Measurements from ENCODE around the gene ACVRL1. TPM values are rescaled to one million over a fixed set of nuclear protein-coding genes. Genes with fewer than 3 reads are reported as not detected.
A peak's percentile ranks its signal among the peaks of the same experiment; 100 is the strongest.

ACVRL1 gene
- total RNA-seq, 4 donors from 2014 or later = 31.2 to 43.4 (median 39.0) TPM

DNA sequence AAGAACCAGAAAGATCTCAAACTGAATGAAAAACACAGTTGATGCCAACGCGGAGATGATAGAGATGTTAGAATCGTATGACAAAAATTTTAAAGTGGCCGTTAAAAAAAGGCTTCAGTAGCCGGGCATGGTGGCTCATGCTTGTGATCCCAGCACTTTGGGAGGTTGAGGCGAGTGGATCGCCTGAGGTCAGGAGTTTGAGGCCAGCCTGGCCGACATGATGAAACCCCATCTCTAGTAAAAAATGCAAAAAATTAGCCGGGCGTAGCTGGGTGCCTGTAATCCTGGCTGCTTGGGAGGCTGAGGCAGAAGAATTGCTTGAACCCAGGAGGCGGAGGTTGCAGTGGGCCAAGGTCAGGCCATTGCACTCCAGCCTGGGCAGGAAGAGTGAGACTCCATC lies 5.4 kb upstream of the ACVRL1 start:
- DNase-seq (ENCODE audit: low spot score in 2 of 2) = peak in 1 of 2 donors; percentile 11
- 94% methylated on average over 11 of the region's 11 CpGs for WGBS
- no peaks in the 10 kb centered on the region for H3K36me3 ChIP-seq
- H3K27me3 ChIP-seq = peaks cover 1% of the 10 kb centered on the region
- no peaks in the 10 kb centered on the region for H3K9me3 ChIP-seq
- H3K4me1 ChIP-seq = peaks cover 38% of the 10 kb centered on the region
- no peak overlapping the region for H3K4me3 ChIP-seq
- TF ChIP-seq, protein P1, sequence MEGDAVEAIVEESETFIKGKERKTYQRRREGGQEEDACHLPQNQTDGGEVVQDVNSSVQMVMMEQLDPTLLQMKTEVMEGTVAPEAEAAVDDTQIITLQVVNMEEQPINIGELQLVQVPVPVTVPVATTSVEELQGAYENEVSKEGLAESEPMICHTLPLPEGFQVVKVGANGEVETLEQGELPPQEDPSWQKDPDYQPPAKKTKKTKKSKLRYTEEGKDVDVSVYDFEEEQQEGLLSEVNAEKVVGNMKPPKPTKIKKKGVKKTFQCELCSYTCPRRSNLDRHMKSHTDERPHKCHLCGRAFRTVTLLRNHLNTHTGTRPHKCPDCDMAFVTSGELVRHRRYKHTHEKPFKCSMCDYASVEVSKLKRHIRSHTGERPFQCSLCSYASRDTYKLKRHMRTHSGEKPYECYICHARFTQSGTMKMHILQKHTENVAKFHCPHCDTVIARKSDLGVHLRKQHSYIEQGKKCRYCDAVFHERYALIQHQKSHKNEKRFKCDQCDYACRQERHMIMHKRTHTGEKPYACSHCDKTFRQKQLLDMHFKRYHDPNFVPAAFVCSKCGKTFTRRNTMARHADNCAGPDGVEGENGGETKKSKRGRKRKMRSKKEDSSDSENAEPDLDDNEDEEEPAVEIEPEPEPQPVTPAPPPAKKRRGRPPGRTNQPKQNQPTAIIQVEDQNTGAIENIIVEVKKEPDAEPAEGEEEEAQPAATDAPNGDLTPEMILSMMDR (IDR thresholded peaks at IDR 0.05) = no peak
- no peak for TF ChIP-seq POLR2AphosphoS5 (IDR thresholded peaks at IDR 0.05)
- no peak for TF ChIP-seq EP300 (IDR thresholded peaks at IDR 0.05)
- TF ChIP-seq POLR2A (IDR thresholded peaks at IDR 0.05) = no peak
- H3K27ac ChIP-seq = no peak overlapping the region

DNA sequence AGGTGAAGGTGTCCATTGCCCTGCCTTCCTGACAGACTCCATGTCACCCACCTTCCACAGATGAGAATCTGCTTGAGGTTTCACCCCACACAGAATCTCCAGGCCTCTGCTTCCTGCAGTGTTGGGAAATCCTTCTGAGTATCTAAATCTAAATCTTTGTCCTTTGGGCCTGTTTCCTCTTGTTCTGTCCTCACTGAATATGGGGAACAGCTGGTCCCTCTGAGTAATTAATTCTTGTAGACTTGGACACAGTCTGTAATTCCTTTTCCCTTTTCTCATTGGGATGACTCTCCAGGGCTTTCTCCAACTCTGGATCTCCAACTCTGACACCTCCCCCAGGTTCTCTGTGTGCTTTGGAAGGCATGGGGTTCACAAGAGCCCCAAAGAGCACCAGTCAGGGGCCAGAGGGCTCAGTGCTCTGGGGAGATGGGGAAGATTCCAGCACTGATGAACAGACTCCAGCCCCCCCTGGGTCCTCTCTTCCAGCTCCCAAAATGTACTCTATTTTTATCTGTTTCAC lies 2.3 kb upstream of the ACVRL1 start:
- no peaks in the 10 kb centered on the region for H3K9me3 ChIP-seq
- H3K27ac ChIP-seq = peak overlapping the region; percentile 92
- peak overlapping the region; percentile 27 for H3K4me3 ChIP-seq
- H3K4me1 ChIP-seq = peaks cover 51% of the 10 kb centered on the region
- DNase-seq (ENCODE audit: low spot score in 2 of 2) = peak in 1 of 2 donors; percentile 56
- H3K36me3 ChIP-seq = no peaks in the 10 kb centered on the region
- TF ChIP-seq POLR2AphosphoS5 (IDR thresholded peaks at IDR 0.05) = no peak
- TF ChIP-seq POLR2A (IDR thresholded peaks at IDR 0.05) = no peak
- TF ChIP-seq EP300 (IDR thresholded peaks at IDR 0.05) = no peak
- TF ChIP-seq, protein P1 (IDR thresholded peaks at IDR 0.05) = no peak
- H3K27me3 ChIP-seq = peaks cover 11% of the 10 kb centered on the region

DNA sequence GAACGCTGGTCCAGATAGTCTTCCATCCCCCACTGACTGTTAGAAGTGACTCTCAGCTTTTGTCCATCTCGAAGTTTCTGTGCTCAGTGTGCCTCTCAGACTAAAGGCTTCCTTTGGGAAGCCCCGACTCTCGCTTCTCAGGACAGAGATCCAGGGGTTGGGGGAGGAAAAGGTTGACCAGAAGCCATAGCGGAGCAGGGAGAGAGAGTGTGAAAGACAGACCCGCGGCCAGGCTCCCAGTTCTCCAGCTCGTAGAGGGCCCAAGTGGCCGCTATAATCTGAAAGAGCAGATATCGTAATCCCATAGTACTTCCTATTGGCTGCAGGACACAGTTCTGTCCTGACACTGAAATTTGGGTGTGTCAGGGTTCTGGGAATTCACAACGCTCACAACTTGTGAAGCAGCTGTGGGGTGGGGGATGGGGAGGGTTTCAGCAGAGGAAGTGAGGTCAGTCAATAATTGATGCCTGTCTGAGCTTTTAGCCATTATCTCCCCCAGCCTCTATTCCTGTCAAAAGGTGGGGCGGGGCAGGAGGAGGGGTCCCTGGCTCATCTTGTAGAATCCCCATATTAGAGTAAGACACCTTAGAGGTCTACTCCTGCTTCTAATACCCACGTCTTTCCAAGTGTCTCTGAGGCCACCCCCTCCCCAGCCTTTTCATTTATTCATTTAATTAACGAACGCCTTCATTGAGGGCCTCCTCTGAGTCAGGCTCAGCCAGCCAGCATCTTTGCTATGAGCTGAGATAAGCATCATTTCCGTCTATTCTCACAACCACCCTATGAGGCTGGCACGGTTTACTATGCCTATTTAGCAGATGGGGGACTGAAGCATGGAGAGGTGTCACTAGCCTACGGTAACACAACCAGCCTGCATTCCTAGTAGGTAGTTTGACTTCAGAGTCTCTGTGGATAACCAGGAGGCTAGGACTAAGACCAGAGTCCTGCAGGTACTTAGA lies 1.6 kb upstream of the ACVRL1 start:
- peak; percentile 94 to 97 for DNase-seq (ENCODE audit: low spot score in 2 of 2)
- Histone ChIP-seq H3K9me3 (no peaks in the 10 kb centered on the region), H3K4me3 (peak overlapping the region; percentile 58), H3K36me3 (no peaks in the 10 kb centered on the region), H3K4me1 (peaks cover 58% of the 10 kb centered on the region), H3K27ac (peak overlapping the region; percentile 92), H3K27me3 (peaks cover 11% of the 10 kb centered on the region)
- TF ChIP-seq EP300 (IDR thresholded peaks at IDR 0.05) (no peak), POLR2AphosphoS5 (IDR thresholded peaks at IDR 0.05) (peak in 2 of 3 donors; percentile 34 to 42), POLR2A (IDR thresholded peaks at IDR 0.05) (peak in 1 of 2 donors; percentile 74)
- TF ChIP-seq, protein P1 (IDR thresholded peaks at IDR 0.05) = no peak
- WGBS = 36% methylated on average over 17 of the region's 18 CpGs

DNA sequence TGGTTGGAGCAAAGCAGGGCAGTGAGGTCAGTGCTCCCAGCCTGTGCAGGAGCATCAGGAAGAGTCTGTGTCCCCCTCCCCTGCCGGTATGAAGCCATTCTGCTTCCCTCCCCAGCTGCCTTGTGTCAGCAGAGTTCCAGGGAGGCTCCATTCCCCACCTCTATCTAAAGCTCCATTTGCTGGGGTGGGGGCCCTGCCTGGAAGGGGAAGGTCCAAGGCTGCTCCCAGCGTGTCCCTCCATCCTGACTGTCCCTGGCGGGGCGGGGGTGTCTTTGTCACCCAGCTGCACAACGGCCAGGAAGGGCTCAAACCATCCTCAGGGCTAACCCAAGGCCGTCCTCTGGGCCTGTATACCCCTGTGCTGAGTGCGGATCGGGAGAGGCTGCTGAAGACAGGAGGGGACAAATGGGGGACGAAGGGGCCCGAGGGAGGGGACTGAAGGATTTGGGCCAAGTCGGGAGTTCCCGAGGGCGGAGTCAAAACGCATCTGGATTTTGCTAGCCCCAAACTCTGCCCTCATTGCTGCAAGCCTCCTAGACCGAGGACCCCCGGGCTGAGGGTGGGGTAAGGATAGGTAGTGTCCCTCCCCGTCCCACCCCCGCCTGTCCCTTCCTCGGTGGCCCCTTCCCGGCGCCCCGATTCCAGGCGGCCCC lies 748 bp upstream of the ACVRL1 start:
- TF ChIP-seq, protein P1 (IDR thresholded peaks at IDR 0.05) = no peak
- no peak for TF ChIP-seq POLR2AphosphoS5 (IDR thresholded peaks at IDR 0.05)
- TF ChIP-seq EP300 (IDR thresholded peaks at IDR 0.05) = no peak
- TF ChIP-seq POLR2A (IDR thresholded peaks at IDR 0.05) = peak in 1 of 2 donors; percentile 13
- 29% methylated on average over 12 of the region's 23 CpGs for WGBS
- H3K27ac ChIP-seq = peak overlapping the region; percentile 92
- H3K4me1 ChIP-seq = peaks cover 66% of the 10 kb centered on the region
- no peaks in the 10 kb centered on the region for H3K9me3 ChIP-seq
- H3K27me3 ChIP-seq = peaks cover 11% of the 10 kb centered on the region
- peak overlapping the region; percentile 58 for H3K4me3 ChIP-seq
- no peaks in the 10 kb centered on the region for H3K36me3 ChIP-seq
- peak in 1 of 2 donors; percentile 82 for DNase-seq (ENCODE audit: low spot score in 2 of 2)

Data from suprapubic skin (tissue), 4 donors.